HG03520 (cell line): Measurements from ENCODE around the gene CSAG3.

Source experiments
- ATAC-seq: cut with Tn5 transposase; IDR thresholded peaks from one replicate; pipeline ENCODE4 v1.9.1; 2021; ENCODE audit warnings: mild to moderate bottlenecking, moderate library complexity; ENCODE audit not compliant: unreplicated experiment

Gene CSAG3

DNA sequence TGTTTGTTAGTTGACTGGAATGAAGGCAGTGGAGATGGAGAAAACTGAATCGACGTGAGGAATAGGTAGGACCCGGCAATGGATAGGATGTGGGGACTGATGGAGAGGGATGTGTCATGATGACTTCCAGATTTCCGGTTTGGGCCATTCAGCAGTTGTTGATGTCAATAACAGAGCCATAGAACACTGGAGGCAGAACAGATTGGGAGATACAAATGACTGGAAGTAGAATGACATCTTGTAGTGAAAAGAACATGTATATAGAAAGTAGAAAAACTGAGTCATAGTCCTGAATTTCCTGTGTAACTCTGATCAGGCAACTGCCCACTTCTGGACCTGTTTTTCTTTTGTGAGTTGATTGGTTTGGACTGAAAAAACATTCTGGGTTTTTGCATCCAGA lies 47.0 kb downstream of the CSAG3 start:
- ATAC-seq: no peak
